ENCODE measurements around the gene CABLES2.

- TF ChIP-seq CTCF (conservative IDR thresholded peaks at IDR 0.05; ENCODE audit: low read length) (no peak), EZH2phosphoT487 (IDR thresholded peaks at IDR 0.05; ENCODE audit: borderline replicate concordance, low read depth, low read length) (no peak)
Measured at GRCh38 chr20:62452475-62453095, 45.5 kb upstream of the CABLES2 start.

Measured in OCI-LY7 (cell line).